Fibroblast of the conjunctiva (primary cell): ENCODE results near the gene RO60.
"Not testable (repeated sequence)": the region's sequence is repeated elsewhere in the genome, so short reads cannot be mapped to it uniquely, and the experiment has no call there.

Experiments
- DNase-seq: peaks from one replicate; pipeline ENCODE4 v3.0.0-alpha.2; 2010; ENCODE audit warnings: low read depth

Gene RO60

DNA sequence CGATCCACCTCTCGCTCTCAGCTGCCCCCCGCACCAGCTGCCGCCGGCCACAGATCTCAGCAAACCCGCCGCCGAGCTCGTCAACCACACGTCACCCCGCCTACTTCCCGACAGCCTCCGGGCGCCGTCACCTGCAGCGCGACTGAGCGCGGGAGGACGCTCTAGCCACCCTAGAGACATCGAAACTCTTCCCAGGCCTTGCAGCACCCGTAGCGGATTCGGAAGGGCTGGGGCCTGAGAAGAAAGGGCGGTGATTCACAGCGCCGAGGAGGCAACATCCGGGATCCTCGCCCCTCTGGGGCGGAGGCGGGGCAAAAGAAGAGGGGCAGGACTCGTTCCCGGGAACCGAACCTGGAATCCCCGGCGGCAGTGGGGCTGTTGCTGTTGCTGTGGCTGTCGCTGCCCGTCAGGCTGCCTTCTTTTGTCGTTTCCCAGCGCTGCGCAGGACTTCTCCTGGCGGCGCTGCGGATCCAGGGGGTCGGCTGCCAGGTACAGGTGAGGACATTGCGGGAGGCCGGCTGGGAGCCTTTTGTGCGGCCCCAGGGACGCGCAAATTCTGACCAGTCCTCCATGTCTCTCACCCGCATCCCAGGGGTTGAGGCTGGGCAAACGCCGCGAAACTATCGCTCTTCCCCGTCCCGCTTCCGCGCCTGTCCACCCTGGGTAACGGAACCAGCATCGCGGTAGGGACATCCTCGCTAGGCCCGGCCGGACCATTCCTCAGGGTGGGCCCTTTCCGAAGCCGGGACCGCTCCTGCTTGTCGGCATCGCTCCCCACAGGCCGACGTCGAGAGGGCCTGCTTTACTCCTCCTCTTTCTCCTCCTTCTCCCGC, at the start of gene RO60, which contains the start of gene UCHL5:
RO60 (plus strand) TSS at position 331 of the 833 bp plus-strand sequence. CDS start 9,443 bp downstream, outside the sequence.
UCHL5 (minus strand) TSS at position 79 of the 833 bp plus-strand sequence. CDS start 100 bp downstream, outside the sequence.
- DNase-seq = peak; percentile 97

DNA sequence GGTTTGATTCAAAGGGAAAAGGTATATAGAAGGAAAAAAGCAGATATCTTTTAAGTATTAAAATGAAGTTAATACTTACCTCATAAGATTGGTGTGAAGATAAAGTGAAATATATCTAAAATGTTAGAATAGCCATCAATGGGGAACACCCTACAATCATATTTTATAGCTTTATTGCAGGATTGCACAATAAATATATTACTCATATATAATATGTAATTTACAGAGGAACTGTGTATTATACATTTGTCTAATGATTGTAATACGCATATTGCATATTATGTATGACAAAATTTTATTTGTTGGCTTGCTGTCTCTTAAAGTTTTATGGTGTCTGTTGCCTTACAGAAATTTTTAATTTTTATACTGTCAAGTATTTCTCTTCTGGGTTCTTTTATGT, 48.0 kb upstream of the RO60 start:
- no peak for DNase-seq

DNA sequence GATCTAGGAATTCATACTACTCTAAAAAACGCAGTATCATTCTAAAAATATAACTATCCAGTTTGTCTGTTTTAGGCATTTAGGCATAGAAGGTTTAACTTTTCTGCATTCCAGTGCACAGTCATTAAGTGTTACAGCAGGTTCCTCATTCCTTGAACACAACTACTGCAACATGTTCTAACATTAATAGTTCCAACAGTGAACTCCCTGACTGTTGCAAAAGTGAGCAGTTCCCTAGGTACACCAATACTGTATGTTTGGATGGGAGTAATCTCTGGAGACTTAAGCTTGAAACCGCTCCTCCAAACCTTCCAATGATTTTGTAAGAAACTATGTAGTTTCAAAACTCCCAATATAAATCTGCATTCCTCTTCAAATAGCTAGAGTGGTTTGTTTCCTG, 46.4 kb upstream of the RO60 start:
- DNase-seq = peak; percentile 69

DNA sequence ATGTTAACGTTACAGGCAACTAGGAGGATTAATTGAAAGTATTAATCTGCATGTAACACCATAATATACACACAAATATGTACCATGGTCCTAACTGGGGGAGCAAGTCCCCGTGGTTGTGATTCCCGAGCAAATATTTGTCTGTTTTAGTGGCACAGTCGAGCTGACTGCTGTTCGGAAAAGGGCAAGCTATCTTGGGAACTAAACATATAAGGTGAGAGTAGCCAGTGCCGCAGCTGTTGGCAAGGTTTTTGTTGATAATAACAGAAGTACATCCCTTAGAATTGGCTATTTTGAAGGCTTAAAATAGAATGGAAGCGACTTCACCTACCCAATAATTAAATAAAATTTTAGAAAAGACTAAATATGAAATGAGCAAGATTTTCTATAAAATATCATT, 45.7 kb upstream of the RO60 start:
- DNase-seq = no peak

DNA sequence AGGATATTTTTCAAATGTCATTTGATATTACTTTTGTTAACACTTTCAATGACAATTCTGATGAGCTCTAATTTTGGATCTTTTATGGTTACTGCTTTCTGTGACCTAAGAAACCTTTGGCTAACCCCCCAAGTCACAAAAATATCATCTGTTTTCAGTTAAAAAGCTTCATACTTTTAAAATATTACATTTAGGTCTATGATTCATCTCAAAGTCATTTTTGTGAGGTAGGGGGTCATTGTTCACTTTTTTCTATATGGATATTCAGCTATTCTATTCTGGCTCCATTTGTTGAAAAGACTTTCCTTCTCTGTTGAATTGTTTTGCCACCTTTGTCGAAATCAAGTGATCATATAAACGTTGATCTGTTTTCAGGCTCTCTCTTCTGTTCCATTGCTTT, 45.0 kb upstream of the RO60 start:
- DNase-seq = no peak

DNA sequence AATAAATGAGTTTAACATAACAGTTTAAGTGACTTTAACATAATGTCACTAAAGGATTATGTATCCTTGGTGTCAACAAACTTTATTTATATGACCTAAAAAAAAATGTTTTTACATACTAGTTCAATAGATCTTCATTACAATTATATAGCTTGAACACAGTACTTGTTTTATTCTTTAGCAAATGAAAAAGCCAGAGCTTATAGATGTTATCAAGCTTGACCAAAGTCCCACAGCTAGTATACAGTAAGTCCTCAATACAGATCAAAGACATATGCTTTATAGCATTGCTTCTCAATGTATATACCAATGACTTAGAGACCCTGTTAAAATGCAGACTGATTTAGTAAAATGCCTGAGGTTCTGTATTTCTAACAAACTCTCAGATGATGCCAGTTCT, 42.6 kb upstream of the RO60 start:
- DNase-seq = no peak

DNA sequence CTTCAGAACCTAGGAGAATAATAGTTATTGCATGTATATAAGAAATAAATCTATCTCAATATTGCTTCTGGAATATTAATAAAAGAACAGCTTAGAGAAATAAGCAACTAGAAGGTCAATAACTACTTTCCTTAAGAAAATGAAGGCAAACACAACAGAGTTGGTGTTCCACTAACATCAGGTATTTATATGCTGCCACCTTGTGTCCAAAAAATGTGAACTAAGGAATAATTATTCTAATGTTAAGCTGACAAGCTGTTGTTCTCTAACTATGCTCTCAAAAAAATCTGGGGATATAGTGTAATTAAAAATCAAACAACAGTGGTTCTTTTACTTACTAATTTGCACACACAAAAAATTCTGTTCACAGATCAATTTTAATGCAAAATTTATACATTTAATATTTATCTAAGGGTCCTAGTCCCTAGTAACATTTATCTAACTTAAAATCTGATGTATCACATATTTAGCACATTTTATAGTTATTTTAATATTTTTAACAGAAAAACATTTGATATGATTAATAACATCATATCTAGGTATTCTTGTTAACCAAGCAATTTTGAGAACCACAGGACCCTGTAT, 39.9 kb upstream of the RO60 start:
- DNase-seq = peak; percentile 59

DNA sequence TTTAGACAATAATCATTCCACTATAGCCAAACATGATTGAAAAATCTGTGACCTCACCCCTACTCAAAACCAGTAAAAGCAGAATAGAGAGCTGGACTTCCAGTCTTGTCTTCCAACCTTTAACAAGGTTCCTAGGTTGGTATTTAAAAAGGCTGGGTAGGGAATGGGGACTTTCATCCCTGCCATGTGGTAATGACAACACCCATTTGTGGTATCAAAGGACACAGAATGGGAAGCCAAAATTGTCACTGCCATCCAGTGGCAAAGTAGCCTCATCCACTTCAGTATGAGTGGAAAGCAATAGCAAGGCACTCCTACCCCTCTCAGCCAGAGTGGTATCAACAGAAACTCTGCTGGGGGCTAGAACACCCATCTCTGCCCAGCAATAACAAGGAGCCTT, 34.2 kb upstream of the RO60 start:
- DNase-seq = no peak

DNA sequence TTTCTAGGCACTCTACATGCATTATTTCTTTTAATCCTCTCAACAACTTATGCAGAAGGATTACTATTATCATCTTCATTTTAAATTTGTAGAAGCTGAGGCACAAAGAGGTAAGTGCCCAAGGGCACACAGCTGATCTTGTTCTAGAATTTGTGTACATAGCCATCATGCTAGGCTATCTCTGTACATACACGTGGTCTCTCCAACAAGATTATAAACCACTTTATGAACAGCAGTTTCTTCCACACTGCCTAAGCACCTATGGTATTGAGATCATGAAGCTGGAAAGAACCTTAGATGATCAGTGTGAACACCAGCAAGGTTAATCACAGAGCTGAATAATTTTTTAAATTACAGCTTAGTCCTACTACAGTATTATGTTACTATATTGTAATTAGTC, 29.1 kb upstream of the RO60 start:
- DNase-seq = no peak

DNA sequence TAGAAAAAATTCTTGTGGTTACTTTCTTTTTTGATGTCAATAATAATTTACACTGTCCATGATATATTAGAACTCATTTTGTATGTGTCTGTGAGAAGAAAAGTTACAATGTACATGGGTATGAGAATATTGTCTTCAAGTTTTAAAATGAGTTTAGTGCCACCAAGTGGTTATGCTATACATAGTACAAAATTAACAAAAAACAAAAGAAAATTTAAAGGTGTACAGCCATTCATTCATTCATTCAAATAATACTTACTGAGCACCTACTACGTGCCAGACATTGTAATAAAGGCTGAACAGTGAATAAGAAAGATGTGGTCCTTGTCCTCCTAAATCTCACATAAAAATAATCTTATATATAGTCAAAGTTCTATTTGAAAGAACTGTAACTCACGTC, 28.0 kb upstream of the RO60 start:
- DNase-seq = no peak

DNA sequence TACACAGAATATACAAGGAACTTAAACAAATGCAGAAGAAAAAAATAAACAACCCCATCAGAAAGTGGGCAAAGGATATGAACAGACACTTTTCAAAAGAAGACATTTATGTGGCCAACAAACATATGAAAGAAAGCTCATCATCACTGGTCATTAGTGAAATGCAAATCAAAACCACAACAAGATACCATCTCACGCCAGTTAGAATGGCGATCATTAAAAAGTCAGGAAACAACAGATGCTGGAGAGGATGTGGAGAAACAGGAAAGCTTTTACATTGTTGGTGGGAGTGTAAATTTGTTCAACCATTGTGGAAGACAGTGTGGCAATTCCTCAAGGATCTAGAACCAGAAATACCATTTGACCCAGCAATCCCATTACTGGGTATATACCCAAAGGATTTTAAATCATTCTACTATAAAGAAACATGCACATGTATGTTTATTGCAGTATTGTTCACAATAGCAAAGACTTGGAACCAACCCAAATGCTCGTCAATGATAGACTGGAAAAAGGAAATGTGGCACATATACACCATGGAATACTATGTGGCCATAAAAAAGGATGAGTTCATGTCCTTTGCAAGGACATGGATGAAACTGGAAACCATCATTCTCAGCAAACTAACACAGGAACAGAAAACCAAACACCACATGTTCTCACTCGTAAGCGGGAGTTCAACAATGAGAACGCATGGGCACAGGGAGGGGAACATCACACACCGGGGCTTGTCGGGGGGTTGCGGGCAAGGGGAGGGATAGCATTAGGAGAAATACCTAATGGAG, 26.6 kb upstream of the RO60 start:
- not testable (repeated sequence) for DNase-seq

DNA sequence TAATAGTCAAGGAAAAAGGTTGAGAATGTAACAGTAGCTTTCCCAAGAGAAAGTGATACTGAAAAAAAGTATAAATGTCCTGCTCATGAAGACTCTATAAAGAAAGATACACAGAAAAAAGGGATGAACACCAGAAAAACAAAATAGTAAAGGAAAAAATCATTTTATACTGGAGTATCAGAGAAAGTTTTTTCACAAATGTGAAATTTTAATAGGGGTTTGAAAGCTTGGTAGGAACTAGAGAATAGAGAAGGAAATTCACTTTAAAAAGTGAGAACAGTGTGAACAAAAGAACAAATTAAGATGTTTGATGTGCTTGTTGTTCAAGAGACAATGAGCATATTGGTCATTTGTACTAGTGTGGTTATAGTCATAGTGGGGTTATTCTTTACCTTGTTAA, 25.8 kb upstream of the RO60 start:
- DNase-seq = no peak

DNA sequence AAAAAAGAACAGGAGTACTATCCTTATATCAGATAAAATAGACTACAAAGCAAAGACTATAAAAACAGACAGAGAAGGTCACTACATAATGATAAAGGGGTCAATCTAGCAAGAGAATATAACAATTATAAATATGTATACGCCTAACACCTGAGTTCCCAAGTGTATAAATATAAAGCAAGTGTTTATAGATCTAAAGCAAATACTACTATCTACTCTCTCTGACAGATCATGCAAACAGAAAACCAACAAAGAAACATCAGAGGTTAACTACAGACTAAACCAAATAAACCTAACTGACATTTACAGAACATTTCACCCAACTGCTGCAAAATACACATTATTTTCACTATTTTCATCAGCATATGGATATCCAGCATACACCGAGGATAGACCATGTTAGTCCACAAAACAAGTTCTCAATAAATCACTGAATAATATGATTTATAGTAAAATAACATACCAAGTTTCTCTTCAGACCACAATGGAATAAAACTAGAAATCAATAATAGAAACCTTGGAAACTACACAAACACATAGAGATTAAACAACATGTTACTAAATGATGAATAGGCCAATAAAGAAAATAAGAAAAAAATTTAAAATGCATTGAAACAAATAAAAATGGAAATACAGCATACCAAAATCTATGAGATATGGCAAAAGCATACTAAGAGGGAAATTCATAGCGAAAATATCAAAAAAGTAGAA, 22.9 kb upstream of the RO60 start:
- DNase-seq = no peak

DNA sequence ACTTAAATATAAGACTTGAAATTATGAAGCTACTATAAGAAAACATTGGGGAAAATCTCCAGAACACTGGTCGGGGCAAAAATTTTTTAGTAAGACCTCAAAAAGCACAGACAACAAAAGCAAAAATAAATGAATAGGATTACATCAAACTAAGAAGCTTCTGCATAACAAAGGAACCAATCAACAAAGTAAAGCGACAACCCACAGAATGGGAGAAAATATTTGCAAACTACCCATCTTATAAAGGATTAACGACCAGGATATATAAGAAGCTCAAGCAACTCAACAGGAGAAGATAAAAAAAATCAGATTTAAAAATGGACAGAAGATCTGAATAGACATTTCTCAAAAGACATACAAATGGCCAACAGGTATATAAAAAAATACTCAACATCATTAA, 19.4 kb upstream of the RO60 start:
- no peak for DNase-seq

DNA sequence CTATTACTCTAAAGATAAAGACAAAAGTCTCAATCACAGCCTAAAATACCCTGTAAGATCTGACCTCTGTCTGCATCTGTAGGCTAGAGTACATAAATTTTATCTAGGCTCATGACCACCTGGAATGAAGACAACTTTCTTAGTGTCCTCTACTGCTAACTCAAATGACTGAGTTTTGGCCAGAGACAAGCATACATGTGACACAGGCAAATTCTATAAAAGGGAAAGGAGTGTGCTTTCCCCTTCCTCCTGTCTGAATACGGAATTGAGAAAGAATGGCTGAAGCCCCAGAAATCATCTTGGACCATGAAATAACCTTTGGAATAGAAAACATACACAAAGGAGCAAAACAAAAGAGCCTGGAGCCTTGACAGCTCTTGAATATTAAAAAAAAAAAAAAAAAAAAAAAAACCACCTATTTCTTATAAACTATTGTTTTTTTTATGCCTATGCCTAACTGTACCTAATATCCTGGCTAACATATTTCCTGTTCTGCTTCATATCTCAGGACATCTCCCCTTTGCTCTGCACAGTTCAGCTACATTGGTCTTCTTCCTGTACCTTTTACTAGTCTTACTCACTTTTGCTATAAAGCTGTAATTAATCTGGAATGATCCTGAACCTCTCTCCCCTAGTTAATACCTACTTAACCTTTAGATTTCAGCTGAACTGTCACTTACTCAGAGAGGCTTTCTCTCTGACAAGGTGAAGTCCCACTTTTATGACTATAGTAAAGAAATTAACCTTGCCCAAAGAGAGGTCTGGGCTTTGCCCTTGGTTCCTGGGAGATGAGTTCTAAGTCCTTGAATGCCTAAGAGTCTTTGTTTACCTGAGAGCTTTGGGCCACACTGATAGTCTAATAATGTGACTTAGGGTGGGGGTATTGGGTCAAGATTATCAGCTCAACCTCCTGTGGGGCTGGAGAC, 16.4 kb upstream of the RO60 start:
- no peak for DNase-seq

DNA sequence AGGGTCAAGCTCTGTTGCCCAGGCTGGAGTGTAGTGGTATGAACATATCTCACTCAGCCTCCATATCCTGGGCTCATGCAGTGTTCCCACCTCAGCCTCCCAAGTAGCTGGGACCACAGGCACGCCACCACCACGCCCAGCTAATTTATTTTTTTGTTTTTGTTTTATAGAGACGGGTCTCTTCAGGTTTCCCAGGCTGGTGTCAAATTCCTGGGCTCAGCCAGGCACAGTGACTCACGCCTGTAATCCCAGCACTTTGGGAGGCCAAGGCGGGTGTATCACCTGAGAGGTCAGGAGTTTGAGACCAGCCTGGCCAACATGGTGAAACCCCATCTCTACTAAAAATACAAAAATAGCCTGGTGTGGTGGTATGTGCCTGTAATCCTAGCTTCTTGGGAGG, 10.5 kb upstream of the RO60 start:
- DNase-seq = not testable (repeated sequence)

DNA sequence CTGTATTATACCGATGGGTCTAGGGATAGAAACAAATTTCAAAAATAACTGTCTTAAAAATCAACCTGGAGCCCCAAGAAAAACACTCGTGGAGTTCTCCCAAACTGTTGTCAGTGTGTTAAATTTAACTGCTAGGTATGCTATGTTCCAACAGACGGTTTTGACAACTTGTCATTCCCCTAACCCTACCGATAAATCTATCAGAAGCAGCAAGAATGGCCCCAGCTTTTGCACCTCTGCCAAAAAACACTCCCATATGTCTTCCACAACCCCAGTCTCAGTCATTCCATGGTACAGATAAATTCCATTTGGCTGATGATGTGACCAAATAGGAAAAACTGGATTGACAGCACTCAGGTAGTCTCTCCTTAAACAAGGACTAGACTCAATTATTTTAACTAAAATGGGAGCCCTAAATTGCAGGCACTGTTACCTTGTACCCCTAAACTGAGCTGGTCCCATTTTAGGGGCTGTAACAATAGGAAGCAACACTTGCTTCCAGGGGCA, 5.2 kb upstream of the RO60 start:
- no peak for DNase-seq

DNA sequence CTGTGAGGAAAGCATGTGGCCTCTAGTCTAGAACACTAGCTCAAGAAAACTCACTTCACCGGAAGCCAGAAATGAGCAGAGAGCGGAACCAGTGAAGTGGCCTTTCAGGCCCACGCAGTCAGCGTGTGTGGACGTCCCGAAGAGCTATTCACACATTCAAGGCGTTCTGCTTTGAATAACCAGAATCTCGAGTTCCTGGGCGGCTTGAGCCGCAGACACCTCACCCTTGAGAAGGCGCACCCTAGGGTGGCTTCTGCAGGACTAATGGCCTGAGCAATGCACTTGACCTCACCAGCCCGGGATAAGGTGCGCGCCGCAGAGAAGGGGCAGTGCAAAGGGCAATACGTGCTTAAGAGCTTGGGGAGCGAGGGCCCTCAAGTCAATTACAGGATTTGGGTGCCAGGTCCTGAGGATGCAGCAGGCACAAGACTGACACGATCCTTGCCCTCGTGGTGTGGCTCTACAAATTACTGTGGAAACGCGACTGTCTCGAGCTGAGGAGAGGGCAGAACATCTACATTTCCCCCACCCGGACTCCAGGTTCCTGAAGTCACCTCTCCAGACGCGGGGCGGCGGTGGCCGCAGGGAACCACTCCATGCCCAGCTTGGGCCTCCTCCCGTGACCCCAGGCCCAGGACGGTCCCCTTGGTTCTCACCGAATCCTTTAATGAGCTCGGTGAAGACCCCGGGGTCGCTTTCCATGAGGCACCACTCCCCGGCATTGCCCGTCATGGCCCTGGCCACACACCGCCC, 707 bp upstream of the RO60 start:
- no peak for DNase-seq

DNA sequence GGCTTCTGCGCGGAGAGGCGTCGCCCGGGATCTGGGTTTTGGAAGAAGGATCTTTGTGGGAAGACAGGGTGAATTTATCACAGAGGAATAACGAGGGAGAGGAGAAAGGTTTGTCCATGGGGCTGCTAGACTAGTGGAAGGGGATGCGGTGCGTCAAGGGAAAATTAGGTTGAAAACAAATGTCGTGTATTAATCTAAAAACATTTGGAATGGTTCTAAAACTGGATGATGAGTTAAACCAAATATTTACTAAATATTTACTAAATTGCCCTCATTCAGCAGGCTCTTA, 647 bp downstream of the RO60 start:
- DNase-seq = no peak

DNA sequence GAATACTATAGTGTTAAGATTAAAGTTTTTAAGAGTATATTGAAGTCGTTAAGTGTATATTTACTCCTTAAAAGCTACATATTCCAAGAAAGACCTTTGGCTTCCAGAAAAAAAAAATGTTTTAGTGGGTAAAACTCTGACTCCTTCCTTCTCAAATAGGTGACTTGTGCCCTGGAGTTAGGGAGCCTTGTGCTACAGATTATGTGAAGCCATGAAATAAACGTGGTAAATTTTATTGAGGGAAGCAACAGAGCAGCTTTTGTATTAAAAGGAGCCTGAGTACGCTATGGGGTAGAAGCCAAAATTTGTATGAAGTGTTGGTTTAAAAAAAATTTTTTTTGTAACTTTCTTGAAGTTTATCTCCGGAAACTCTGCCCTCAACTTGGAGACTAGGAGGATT, 994 bp downstream of the RO60 start:
- no peak for DNase-seq
